ENCODE data around the gene LETM1. TPM values are rescaled to one million over a fixed set of nuclear protein-coding genes. Genes with fewer than 3 reads are reported as not detected.

LETM1 gene
- total and polyA plus RNA-seq, 2 of the 8 experiments (the other 6 are each of a cell fraction or from before 2014, with no cell fraction given), result 19.8 to 50.1 TPM

- Histone ChIP-seq H3K14ac (ENCODE audit: insufficient read length) (no peak overlapping the region), H3K36me3 (ENCODE audit: control insufficient read depth in 2 of 4, insufficient read depth in 4 of 4, low read length in 3 of 4) (no peaks in the 10 kb centered on the region; a peak in 1 of 8 replicates), H2AK5ac (ENCODE audit: low read depth, low read length) (no peak overlapping the region), H3K27me3 (replicated peaks in 1 of 4; ENCODE audit: control insufficient read depth in 3 of 4, extremely low read depth in 1 of 4, insufficient read depth in 3 of 4, low read length in 3 of 4) (peaks cover 24 to 37% (median 33%) of the 10 kb centered on the region in 4 experiments), H3K79me1 (ENCODE audit: low read depth, low read length) (peaks cover 20% of the 10 kb centered on the region), H4K5ac (ENCODE audit: insufficient read length, low read depth, low read length) (no peak overlapping the region), H2BK12ac (ENCODE audit: low read depth, low read length) (no peak overlapping the region), H4K91ac (replicated peaks; ENCODE audit: insufficient read length, low read length) (no peak overlapping the region), H3K18ac (ENCODE audit: extremely low read depth, low read length) (no peak overlapping the region), H2AFZ (ENCODE audit: low read length) (no peak overlapping the region), H3K23ac (ENCODE audit: insufficient read length) (no peak overlapping the region), H3K4me1 (replicated peaks in 1 of 4; ENCODE audit: control insufficient read depth in 3 of 4, insufficient read depth in 4 of 4, low read length in 3 of 4) (peaks cover 0 to 14% (median 7%) of the 10 kb centered on the region in 4 experiments; a peak in 5 of 7 replicates), H2BK5ac (ENCODE audit: low read depth, low read length) (no peak overlapping the region), H2BK120ac (replicated peaks; ENCODE audit: low read depth, low read length) (no peak overlapping the region), H3K27ac (ENCODE audit: low read depth, low read length) (no peak overlapping the region), H2BK20ac (ENCODE audit: low read length) (no peak overlapping the region), H4K8ac (ENCODE audit: extremely low read depth, insufficient read depth, low read length) (no peak overlapping the region), H3K56ac (replicated peaks; ENCODE audit: insufficient read length, low read depth, low read length) (no peak overlapping the region), H4K20me1 (replicated peaks in 1 of 2; ENCODE audit: control insufficient read depth in 1 of 2, insufficient read depth in 2 of 2, low read length in 2 of 2) (peaks cover 26 to 36% of the 10 kb centered on the region in 2 experiments), H3K79me2 (ENCODE audit: control insufficient read depth in 1 of 2, insufficient read depth in 2 of 2, low read length in 2 of 2) (peaks cover 0 to 30% of the 10 kb centered on the region in 2 experiments; a peak in 3 of 4 replicates), H3K4me2 (ENCODE audit: insufficient read depth in 1 of 2, low read depth in 2 of 2, low read length in 2 of 2) (peak overlapping the region; percentile 91 to 99), H3K4me3 (ENCODE audit: extremely low read depth in 1 of 4, insufficient read depth in 2 of 4, low read depth in 3 of 4, low read length in 4 of 4) (peak overlapping the region; percentile 61 to 79 (median 72)), H3K4ac (replicated peaks; ENCODE audit: insufficient read length, low read depth, low read length) (no peak overlapping the region), H3K9ac (replicated peaks in 1 of 4; ENCODE audit: extremely low read depth in 1 of 4, low read depth in 3 of 4, low read length in 3 of 4) (no peak overlapping the region), H2BK15ac (ENCODE audit: low read length) (no peak overlapping the region), H3K23me2 (ENCODE audit: low read depth, low read length) (peaks cover 12% of the 10 kb centered on the region), H3K9me3 (ENCODE audit: insufficient read depth in 2 of 2, low read depth in 1 of 2, low read length in 1 of 2) (no peaks in the 10 kb centered on the region)
- no peak for FAIRE-seq
- ChIA-PET POLR2A (ENCODE audit: partially characterized antibody) (interaction anchor here (0.6 to 0.8 kb wide), 2 partner anchors 206 to 669 kb away, joined by 3 read pairs; no protein-coding TSS in a partner anchor), CTCF (ENCODE audit: partially characterized antibody) (interaction anchor here (0.7 to 1.4 kb wide), 5 partner anchors 21 to 202 kb away, joined by 3 to 16 read pairs (median 3); no protein-coding TSS in a partner anchor)
- DNase-seq (ENCODE audit: low read depth in 1 of 2, low spot score in 2 of 2), result no peak
- 67% methylated on average over 1 of the region's 1 CpG; no CpG with 5 or more reads in 1 of the 2 experiments for WGBS, 2 experiments (ENCODE audit: extremely low coverage in 1 of 2, insufficient coverage in 1 of 2, insufficient read length in 1 of 2, insufficient replicate concordance in 2 of 2, low coverage in 1 of 2, low lambda C conversion rate in 2 of 2, missing lambda C conversion rate in 1 of 2)
- TF ChIP-seq TAF7 (optimal IDR thresholded peaks at IDR 0.05; ENCODE audit: borderline replicate concordance, low read depth, low read length), result no peak
- TF ChIP-seq BCL11A (IDR thresholded peaks at IDR 0.05; ENCODE audit: low read depth in 2 of 2, low read length in 2 of 2), result no peak
- no peak for TF ChIP-seq SAP30 (IDR thresholded peaks at IDR 0.05; ENCODE audit: insufficient read depth, insufficient replicate concordance, low read length)
- no peak for TF ChIP-seq PHF8 (conservative IDR thresholded peaks at IDR 0.05; ENCODE audit: low read depth, low read length)
- no peak for TF ChIP-seq FOSL1 (IDR thresholded peaks at IDR 0.05; ENCODE audit: insufficient read depth, low read depth, low read length)
- TF ChIP-seq RFX5 (IDR thresholded peaks at IDR 0.05; ENCODE audit: borderline replicate concordance, low read depth, low read length), result no peak
- no peak for TF ChIP-seq JUN (IDR thresholded peaks at IDR 0.05; ENCODE audit: low read depth, low read length)
- no peak for TF ChIP-seq USF2 (IDR thresholded peaks at IDR 0.05; ENCODE audit: low read length)
- TF ChIP-seq E2F6 (IDR thresholded peaks at IDR 0.05), result no peak
- TF ChIP-seq TCF12 (IDR thresholded peaks at IDR 0.05; ENCODE audit: low read depth, low read length), result no peak
- no peak for TF ChIP-seq EP300 (IDR thresholded peaks at IDR 0.05; ENCODE audit: borderline replicate concordance in 1 of 2, low read depth in 2 of 2, low read length in 2 of 2)
These were observed 1.2 kb downstream of the LETM1 start for GRCh38 chr4:1854752-1855151.
